GM10248 (cell line): ENCODE measurements around the gene RPL10.

ENCODE experiments used
- CTCF ChIA-PET: fragments of 300-600 bp; sonication (Branson Sonifier 250); formaldehyde crosslinking; extraction: SDS; loops from one replicate; lab custom pipeline; 2021; ENCODE audit warnings: antibody characterized with exemption; lab: Yijun Ruan, JAX
- POLR2A ChIA-PET: fragments of 350-650 bp; sonication (Branson Sonifier 250); formaldehyde crosslinking; extraction: SDS; loops from one replicate; lab custom pipeline; 2020; ENCODE audit warnings: antibody characterized with exemption; lab: Yijun Ruan, JAX
- DNase-seq: peaks from one replicate; pipeline ENCODE4 v3.0.0; 2012; ENCODE audit errors: extremely low spot score
- TF ChIP-seq, protein P1 (sequence below): IDR thresholded peaks from 2 replicates; pipeline ENCODE4 v1.5.1; 2012; ENCODE audit warnings: mild to moderate bottlenecking, low read depth; ENCODE audit errors: extremely low read depth, missing control alignments, control extremely low read depth

Gene RPL10

DNA sequence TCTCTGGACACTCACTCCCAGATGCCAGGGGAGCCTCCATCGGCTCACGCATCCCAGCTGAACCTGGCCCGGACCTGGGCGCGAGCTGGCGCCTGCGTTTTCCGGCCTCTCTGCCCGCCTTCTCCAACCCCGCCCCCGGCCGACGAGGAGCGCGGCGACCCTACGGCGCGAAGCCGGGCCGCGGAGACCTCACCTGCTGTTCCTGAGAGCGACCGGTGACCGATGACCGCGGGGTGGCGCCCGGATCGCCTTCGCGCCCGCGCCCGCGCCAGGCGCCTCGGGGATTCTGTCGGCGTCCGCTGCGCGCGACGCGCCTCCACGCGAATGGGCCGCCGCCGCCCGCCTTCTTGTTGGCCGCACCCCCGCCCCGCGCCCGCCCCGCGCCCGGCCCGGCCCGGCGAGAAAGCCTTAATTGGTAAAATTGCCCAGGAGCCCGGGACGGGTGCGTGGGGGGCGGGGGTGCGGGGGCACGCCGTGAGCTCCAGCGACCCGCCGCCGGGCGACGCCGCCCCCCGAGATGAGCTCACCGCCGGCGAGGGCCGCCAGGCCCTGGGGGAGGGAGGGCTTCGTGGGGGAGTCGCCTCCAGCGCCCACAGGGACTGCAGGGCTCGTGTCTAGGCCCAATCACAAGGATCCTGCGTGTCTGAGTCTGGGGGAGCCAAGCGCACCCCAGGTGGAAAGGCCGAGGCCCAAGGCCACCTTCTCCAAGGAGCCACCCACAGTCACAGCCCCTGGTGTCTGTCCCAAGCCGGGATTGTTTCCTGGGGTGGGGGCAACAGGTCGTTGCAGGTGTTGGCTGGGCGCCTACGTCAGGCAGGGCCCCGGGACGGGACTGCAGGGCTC, 23.6 kb upstream of the RPL10 start, which contains the start of gene FLNA:
FLNA (minus strand) TSS at position 322 of the 843 bp plus-strand sequence. CDS start 3,389 bp downstream, outside the sequence.
- peak; percentile 31 for DNase-seq
- CTCF ChIA-PET = interaction anchor here (0.9 to 5.2 kb wide), 10 partner anchors 9 to 449 kb away, joined by 3 to 61 read pairs (median 8); partner anchors contain the start of genes ARHGAP4, RPL10 and SLC10A3
- POLR2A ChIA-PET = no interaction called here
- TF ChIP-seq, protein P1, sequence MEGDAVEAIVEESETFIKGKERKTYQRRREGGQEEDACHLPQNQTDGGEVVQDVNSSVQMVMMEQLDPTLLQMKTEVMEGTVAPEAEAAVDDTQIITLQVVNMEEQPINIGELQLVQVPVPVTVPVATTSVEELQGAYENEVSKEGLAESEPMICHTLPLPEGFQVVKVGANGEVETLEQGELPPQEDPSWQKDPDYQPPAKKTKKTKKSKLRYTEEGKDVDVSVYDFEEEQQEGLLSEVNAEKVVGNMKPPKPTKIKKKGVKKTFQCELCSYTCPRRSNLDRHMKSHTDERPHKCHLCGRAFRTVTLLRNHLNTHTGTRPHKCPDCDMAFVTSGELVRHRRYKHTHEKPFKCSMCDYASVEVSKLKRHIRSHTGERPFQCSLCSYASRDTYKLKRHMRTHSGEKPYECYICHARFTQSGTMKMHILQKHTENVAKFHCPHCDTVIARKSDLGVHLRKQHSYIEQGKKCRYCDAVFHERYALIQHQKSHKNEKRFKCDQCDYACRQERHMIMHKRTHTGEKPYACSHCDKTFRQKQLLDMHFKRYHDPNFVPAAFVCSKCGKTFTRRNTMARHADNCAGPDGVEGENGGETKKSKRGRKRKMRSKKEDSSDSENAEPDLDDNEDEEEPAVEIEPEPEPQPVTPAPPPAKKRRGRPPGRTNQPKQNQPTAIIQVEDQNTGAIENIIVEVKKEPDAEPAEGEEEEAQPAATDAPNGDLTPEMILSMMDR = peak; percentile 49

DNA sequence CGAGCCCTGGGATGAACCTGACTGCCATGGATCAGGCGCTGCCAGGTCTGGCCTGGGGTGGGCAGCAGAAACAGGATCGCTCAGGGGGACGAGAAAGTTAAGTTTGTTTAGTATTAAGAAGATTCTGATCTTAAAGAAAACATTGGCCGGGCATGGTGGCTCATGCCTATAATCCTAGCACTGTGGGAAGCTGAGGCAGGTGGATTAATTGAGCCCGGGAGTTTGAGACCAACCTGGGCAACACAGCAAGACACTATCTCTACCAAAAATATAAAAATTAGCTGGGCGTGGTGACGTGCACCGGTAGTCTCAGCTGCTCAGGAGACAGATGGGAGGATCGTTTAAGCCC, 23.0 kb upstream of the RPL10 start:
- POLR2A ChIA-PET = no interaction called here
- DNase-seq = no peak
- TF ChIP-seq, protein P1 = no peak
- CTCF ChIA-PET = interaction anchor here (1.5 to 5.2 kb wide), 3 partner anchors 153 to 357 kb away, joined by 3 to 61 read pairs (median 27); no protein-coding TSS in a partner anchor

GRCh38 chrX:154376774-154377173, 21.4 kb upstream of the RPL10 start:
- TF ChIP-seq, protein P1 = no peak
- CTCF ChIA-PET = interaction anchor here (5.2 kb wide), 1 partner anchor 151 kb away, joined by 27 read pairs; no protein-coding TSS in a partner anchor
- no peak for DNase-seq
- POLR2A ChIA-PET = no interaction called here

- DNase-seq = peak; percentile 81
- POLR2A ChIA-PET = interaction anchor here (0.8 kb wide), 1 partner anchor 19 kb away, joined by 3 read pairs; no protein-coding TSS in a partner anchor
- TF ChIP-seq, protein P1 = no peak
- CTCF ChIA-PET = interaction anchor here (1.0 to 1.1 kb wide), 3 partner anchors 21 to 149 kb away, joined by 3 to 4 read pairs (median 3); partner anchors contain the start of gene RPL10
Observed at GRCh38 chrX:154378059-154378798, 19.9 kb upstream of the RPL10 start.

GRCh38 chrX:154378799-154379568, 19.2 kb upstream of the RPL10 start, which contains the start of gene EMD:
Gene EMD, plus strand, starts transcription at chrX:154379295. Its CDS starts 190 bp downstream, at chrX:154379485.
- POLR2A ChIA-PET = interaction anchor here (0.8 kb wide), 1 partner anchor 19 kb away, joined by 3 read pairs; no protein-coding TSS in a partner anchor
- TF ChIP-seq, protein P1 = no peak

More at GRCh38 chrX:154378799-154379568, 19.2 kb upstream of the RPL10 start, which contains the start of gene EMD:
- DNase-seq = peak; percentile 88
- CTCF ChIA-PET = interaction anchor here (1.0 to 1.1 kb wide), 2 partner anchors 20 to 148 kb away, joined by 3 to 4 read pairs; partner anchors contain the start of gene RPL10
